GM23338 (cell line): ENCODE results near the gene EIF4A3.

Source experiments
- CTCF ChIP-seq, 2 experiments: fragments of 200-600 bp in 1 of 2; sonication (generic) in 1 of 2; conservative IDR thresholded peaks; 2 replicates each; pipeline versions ENCODE4 v1.5.1 to v1.6.1; 2016 to 2017; ENCODE audit warnings: antibody characterized with exemption in 2 of 2, low read depth in 2 of 2, mild to moderate bottlenecking in 2 of 2, moderate library complexity in 1 of 2
- EZH2 ChIP-seq: fragments of 200-600 bp; sonication (generic); IDR thresholded peaks from one replicate; pipeline ENCODE4 v1.8.0; 2017; ENCODE audit warnings: antibody characterized with exemption, mild to moderate bottlenecking, low read depth; ENCODE audit not compliant: unreplicated experiment
- POLR2AphosphoS5 ChIP-seq: IDR thresholded peaks from 2 replicates; pipeline ENCODE4 v1.6.1; 2016; ENCODE audit warnings: antibody characterized with exemption, low read depth
- TF ChIP-seq, protein P1 (sequence below): IDR thresholded peaks from one replicate; pipeline ENCODE4 v1.6.1; 2018; ENCODE audit warnings: antibody characterized with exemption; ENCODE audit not compliant: unreplicated experiment

- TF ChIP-seq CTCF (conservative IDR thresholded peaks at IDR 0.05; ENCODE audit: low read depth in 2 of 2) (no peak), POLR2AphosphoS5 (no peak), EZH2 (no peak)
- TF ChIP-seq, protein P1, sequence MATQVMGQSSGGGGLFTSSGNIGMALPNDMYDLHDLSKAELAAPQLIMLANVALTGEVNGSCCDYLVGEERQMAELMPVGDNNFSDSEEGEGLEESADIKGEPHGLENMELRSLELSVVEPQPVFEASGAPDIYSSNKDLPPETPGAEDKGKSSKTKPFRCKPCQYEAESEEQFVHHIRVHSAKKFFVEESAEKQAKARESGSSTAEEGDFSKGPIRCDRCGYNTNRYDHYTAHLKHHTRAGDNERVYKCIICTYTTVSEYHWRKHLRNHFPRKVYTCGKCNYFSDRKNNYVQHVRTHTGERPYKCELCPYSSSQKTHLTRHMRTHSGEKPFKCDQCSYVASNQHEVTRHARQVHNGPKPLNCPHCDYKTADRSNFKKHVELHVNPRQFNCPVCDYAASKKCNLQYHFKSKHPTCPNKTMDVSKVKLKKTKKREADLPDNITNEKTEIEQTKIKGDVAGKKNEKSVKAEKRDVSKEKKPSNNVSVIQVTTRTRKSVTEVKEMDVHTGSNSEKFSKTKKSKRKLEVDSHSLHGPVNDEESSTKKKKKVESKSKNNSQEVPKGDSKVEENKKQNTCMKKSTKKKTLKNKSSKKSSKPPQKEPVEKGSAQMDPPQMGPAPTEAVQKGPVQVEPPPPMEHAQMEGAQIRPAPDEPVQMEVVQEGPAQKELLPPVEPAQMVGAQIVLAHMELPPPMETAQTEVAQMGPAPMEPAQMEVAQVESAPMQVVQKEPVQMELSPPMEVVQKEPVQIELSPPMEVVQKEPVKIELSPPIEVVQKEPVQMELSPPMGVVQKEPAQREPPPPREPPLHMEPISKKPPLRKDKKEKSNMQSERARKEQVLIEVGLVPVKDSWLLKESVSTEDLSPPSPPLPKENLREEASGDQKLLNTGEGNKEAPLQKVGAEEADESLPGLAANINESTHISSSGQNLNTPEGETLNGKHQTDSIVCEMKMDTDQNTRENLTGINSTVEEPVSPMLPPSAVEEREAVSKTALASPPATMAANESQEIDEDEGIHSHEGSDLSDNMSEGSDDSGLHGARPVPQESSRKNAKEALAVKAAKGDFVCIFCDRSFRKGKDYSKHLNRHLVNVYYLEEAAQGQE: no peak
Measured at GRCh38 chr17:80137131-80137530, 9.8 kb downstream of the EIF4A3 start.
